SJSA1 (cell line): ENCODE results near the gene UBE2V1. TPM values are rescaled to one million over a fixed set of nuclear protein-coding genes. Genes with fewer than 3 reads are reported as not detected.
"Not testable (repeated sequence)": the region's sequence is repeated elsewhere in the genome, so short reads cannot be mapped to it uniquely, and the experiment has no call there.

Experiments
- DNase-seq, 2 experiments: peaks; one replicate each; pipeline ENCODE4 v3.0.0-alpha.2; 2015 to 2020; ENCODE audit warnings: low spot score in 2 of 2, low read depth in 1 of 2
- H3K27ac ChIP-seq: fragments of 250-450 bp; sonication (Bioruptor Pico); 2 replicates; pipeline ENCODE4 v1.5.1; 2020; ENCODE audit warnings: mild to moderate bottlenecking, moderate library complexity
- H3K27me3 ChIP-seq: fragments of 250-450 bp; sonication (Bioruptor Pico); replicated peaks from 2 replicates; pipeline ENCODE4 v1.5.1; 2020; ENCODE audit warnings: mild to moderate bottlenecking, moderate library complexity
- H3K36me3 ChIP-seq: fragments of 250-450 bp; sonication (Bioruptor Pico); 2 replicates; pipeline ENCODE4 v1.5.1; 2020; ENCODE audit warnings: mild to moderate bottlenecking
- H3K4me1 ChIP-seq: fragments of 250-450 bp; sonication (Bioruptor Pico); replicated peaks from 2 replicates; pipeline ENCODE4 v1.6.1; 2021; ENCODE audit warnings: mild to moderate bottlenecking
- H3K4me3 ChIP-seq: fragments of 250-450 bp; sonication (Bioruptor Pico); 2 replicates; pipeline ENCODE4 v1.5.1; 2020; ENCODE audit warnings: mild to moderate bottlenecking
- H3K9me3 ChIP-seq: fragments of 250-450 bp; sonication (Bioruptor Pico); replicated peaks from 2 replicates; pipeline ENCODE4 v1.5.1; 2020; ENCODE audit warnings: mild to moderate bottlenecking
- total RNA-seq: library from RNA; depleted of rRNA; stranded (reverse); fragments of >200 nt; shearing (Covaris generic); gene quantifications from 2 replicates; pipeline ENCODE4 v1.2.3, GENCODE V29; 2014; rRNA removed

The UBE2V1 gene
- total RNA-seq, result 45.4 and 51.1 TPM in 2 replicates

DNA sequence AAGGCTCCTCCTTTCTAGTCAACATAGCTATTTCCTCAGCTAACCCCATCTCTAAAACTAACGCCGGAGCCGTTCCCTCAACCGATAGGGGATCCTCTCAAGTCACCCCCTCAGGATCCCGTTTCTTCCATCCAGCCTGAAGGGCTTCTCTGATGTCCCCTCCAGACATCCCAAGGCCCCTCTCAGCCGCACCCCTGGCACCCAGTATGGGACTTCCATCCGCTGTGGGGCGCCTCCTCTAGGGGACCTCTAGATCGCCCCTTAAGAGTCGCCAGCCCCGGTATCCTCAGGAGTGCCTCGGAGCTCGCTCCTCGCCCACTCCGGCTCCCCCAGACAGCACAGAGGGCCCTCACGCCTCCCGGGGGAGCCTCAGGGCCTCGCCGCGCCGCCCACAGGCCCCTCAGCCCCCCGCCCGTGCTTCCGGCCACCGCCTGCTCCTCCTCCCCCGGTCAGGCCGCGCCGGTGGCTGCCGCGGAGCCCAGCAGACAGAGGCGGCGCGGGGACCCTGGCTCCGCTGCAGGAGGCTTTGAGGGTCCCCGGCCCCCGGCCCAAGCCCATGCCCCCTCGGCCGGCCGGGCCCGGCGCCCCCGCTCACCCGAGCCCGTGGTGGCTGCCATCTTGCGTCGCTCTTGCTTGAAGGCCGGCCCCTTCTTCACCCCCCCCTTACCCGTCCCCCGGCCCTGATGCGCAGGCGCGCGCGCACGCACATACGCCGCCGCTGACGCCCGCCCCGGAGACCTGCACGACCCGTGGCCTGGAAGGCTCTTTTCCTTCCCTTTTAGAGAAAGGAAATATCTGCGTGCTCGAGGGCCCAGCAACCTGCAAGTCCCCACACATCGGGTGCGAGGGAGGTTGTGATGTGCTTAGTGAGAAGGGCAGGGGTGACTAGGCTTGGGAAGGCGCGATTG is at the start of gene UBE2V1:
Gene UBE2V1, minus strand, starts transcription at position 639 of the 908 bp plus-strand sequence. Its CDS starts 22 bp downstream, at position 617.
- Histone ChIP-seq H3K4me1 (peaks cover 51% of the 10 kb centered on the region), H3K9me3 (no peaks in the 10 kb centered on the region), H3K4me3 (peak within 1 kb of the TSS; percentile 96), H3K27me3 (no peaks in the 10 kb centered on the region), H3K36me3 (peaks cover 30% of the 10 kb centered on the region), H3K27ac (peak within 1 kb of the TSS; percentile 91)
- DNase-seq, result peak; percentile 84 to 88

DNA sequence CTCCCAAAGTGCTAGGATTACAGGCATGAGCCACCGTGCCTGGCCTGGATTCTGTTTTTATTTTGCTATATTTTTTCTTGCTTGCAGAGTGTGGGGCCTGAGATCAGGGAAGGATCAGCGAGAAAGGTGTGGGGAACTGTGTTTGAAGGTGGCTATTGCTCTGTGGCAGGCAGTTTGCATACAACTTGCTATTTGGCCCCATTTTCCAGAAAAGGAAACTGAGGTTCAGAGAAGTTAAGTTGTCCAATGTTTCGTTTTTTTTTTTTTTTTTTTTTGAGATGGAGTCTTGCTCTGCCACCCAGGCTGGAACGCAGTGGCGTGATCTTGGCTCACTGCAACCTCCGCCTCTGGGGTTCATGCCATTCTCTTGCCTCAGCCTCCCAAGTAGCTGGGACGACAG is 48.5 kb upstream of the UBE2V1 start:
- peaks cover 23% of the 10 kb centered on the region for H3K4me1 ChIP-seq
- not testable (repeated sequence) for H3K9me3 ChIP-seq, H3K27me3 ChIP-seq, H3K4me3 ChIP-seq, H3K36me3 ChIP-seq, H3K27ac ChIP-seq, DNase-seq

DNA sequence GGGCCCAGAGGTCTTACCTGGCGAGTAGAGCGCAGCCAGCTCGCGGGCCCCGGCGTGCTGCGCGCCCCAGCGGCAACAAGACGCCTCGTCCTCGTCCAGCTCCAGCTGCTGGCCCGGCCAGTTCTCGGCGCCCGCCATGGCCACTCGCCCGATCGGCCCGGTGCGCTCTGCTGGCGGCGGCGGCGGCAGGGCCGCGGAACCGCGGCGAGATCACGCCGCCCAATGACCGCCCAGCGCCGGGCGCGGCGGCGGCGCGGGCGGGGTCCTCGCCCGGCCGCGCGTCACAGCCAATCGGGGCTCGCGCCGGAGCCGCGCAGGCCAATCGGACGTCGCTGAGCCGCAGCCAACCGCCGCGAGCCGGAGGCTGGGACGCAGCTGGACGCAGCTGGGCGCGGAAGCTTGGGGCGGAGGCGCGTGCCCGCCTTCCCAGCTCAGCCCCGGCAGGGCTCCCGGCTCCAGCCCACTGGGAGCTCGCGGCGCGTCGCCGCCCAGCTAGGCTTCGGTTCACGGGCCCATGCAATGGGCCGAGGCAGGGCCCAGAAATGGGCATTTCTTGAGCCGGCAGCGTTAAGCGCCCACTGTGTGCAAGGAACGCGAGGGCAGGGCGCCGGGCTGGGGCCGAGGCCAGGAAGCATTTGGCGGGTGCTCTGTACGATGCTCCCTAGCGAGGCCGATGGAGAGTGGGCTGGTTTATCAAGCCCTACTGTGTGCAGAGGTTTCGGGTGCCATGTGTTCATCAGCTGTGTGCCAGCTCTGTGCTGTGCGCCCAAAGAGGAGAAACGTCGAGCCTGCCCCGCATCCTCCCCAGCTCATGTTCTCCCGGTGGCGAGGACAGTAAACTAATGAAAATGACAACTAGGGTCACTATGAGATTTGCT is 40.8 kb upstream of the UBE2V1 start, which contains the start of gene PEDS1:
Gene PEDS1, minus strand, starts transcription at position 224 of the 878 bp plus-strand sequence. Its CDS starts 86 bp downstream, at position 138.
- Histone ChIP-seq H3K27ac (peak within 1 kb of the TSS; percentile 69), H3K4me3 (peak within 1 kb of the TSS; percentile 98), H3K36me3 (peaks cover 39% of the 10 kb centered on the region), H3K9me3 (no peaks in the 10 kb centered on the region), H3K27me3 (no peaks in the 10 kb centered on the region), H3K4me1 (peaks cover 34% of the 10 kb centered on the region)
- peak; percentile 73 to 89 for DNase-seq

DNA sequence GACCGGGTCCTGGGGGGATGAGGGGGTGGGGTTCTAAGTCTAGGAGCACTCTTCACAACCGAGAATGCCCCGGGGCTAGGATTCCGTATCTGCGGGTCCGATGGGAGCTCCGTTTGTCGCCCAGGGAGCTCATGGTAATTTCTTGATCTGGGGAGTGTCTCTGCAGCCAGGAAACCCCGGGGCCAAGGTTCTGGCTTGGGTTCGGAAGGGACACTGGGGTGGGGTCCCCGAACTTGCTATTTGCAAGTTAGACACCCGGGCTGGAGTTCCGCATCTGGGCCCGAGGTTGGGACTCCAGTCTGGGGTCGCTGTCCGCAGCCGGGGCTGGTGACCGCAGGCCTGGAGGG is 40.2 kb upstream of the UBE2V1 start:
- H3K4me3 ChIP-seq, result peak overlapping the region; percentile 98
- H3K27ac ChIP-seq, result peak overlapping the region; percentile 69
- no peaks in the 10 kb centered on the region for H3K27me3 ChIP-seq
- peaks cover 39% of the 10 kb centered on the region for H3K4me1 ChIP-seq
- peaks cover 45% of the 10 kb centered on the region for H3K36me3 ChIP-seq
- DNase-seq, result no peak
- no peaks in the 10 kb centered on the region for H3K9me3 ChIP-seq

DNA sequence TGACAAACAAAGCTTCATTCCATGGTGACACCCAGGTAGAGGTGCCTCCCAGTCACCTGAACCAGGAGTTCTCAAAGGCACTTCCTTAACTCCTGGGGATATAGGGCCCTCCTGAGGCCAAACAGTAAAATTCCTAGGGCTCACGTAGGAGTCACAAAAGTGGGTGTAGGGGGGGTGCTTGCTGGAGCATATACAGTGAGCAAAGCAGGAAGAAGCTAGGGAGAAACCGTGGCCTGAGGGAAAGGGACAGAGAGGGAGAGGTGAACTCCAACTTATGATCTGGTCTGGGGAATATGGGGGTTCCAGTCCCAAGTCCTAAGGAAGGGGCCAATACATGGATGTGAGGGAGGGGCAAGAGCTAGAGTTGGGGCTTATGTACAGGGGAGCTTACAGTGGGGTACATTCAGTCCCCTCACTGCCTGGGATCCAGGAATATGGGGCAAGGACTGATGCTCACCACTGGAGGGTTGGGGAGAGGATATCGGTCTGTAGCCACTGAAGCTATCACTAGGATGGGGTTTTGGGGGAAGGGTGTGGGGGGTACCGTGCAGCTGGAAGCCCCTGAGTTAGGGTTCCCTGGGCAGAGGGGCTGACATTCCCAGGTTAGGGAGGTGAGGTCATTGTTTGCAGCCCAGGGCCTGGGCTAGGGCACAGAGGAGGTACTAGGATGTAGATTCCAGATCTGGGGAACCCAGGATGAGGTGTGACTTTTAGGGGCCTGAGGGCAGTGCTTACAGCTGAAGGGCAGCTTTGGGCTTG is 39.6 kb upstream of the UBE2V1 start:
- Histone ChIP-seq H3K4me3 (peak overlapping the region; percentile 98), H3K9me3 (no peaks in the 10 kb centered on the region), H3K36me3 (peaks cover 51% of the 10 kb centered on the region), H3K4me1 (peaks cover 44% of the 10 kb centered on the region), H3K27ac (peak overlapping the region; percentile 69; the same call in 1 of the 2 replicates), H3K27me3 (no peaks in the 10 kb centered on the region)
- no peak for DNase-seq

DNA sequence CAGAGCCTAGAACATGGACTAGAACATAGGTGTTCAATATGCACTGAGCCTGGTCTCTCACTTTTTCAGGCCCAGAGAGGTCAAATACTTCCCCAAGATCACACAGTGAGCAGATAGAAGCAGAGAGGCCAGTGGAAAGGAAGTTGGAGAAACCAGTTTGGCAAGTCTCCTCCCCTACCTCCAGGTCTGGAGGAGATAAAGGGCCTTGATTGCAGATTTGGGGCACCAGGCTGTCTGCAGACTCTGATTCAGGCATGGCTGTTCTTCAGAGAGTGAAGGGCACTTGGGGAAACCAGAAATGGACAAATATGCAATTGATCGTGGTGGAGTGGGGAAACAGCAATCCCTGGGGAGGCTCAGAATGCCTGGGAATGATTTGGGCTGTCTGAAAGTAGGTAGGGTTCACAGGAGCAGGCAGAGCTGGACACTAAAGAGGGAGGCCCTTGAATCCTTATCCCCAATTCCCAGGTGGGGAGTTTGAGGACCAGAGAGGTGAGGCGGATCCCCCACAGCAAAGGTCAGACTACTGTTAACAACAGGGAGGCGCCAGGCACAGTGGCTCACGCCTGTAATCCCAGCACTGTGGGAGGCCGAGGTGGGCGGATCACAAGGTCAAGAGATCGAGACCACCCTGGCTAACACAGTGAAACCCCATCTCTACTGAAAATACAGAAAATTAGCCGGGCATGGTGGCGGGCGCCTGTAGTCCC is 38.2 kb upstream of the UBE2V1 start:
- Histone ChIP-seq H3K9me3 (no peaks in the 10 kb centered on the region), H3K4me1 (peaks cover 58% of the 10 kb centered on the region), H3K4me3 (no peak overlapping the region), H3K36me3 (peaks cover 64% of the 10 kb centered on the region), H3K27ac (0 out of 2 replicates have a peak overlapping the region, but pooled peaks have one; percentile 1), H3K27me3 (no peaks in the 10 kb centered on the region)
- no peak for DNase-seq

DNA sequence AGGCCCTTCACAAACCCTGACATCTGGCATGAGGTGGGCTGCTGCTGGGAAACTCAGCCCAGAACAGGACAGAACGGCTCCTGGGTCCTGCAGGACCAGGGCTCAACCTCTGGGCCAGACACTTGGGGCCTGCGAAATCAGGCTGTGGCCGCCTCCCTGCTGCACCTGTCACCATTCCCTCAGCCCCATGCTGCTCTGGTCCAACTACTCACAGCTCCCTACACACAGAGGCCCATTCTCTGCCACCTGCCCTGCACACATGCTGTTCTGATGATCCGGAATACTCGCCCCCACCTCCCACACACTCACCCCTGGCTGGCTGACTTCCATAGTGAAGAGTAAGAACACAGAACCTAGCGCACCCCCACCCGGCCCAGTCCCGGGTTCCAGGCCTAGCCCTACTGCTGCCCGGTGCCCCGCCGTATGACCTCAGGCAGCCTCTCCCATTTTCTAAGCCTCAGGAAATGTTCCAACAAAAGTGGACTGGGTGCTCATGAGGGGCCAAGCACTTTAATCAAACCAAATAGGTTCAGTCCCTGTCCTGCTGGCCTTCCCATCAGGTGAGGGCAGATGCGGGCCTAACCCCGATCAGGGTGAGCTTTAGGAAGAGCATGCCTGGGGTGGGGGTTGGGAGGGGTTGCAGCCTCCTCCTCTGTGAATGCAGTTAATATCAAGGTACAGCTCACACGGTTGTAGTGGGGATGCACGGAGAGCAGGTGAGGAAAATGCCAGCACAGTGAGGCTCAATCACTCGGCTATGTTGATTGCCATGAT is 36.7 kb upstream of the UBE2V1 start:
- no peak overlapping the region for H3K4me3 ChIP-seq
- H3K9me3 ChIP-seq, result no peaks in the 10 kb centered on the region
- peaks cover 64% of the 10 kb centered on the region for H3K4me1 ChIP-seq
- H3K27ac ChIP-seq, result no peak overlapping the region
- no peak for DNase-seq
- no peaks in the 10 kb centered on the region for H3K27me3 ChIP-seq
- H3K36me3 ChIP-seq, result peaks cover 72% of the 10 kb centered on the region

DNA sequence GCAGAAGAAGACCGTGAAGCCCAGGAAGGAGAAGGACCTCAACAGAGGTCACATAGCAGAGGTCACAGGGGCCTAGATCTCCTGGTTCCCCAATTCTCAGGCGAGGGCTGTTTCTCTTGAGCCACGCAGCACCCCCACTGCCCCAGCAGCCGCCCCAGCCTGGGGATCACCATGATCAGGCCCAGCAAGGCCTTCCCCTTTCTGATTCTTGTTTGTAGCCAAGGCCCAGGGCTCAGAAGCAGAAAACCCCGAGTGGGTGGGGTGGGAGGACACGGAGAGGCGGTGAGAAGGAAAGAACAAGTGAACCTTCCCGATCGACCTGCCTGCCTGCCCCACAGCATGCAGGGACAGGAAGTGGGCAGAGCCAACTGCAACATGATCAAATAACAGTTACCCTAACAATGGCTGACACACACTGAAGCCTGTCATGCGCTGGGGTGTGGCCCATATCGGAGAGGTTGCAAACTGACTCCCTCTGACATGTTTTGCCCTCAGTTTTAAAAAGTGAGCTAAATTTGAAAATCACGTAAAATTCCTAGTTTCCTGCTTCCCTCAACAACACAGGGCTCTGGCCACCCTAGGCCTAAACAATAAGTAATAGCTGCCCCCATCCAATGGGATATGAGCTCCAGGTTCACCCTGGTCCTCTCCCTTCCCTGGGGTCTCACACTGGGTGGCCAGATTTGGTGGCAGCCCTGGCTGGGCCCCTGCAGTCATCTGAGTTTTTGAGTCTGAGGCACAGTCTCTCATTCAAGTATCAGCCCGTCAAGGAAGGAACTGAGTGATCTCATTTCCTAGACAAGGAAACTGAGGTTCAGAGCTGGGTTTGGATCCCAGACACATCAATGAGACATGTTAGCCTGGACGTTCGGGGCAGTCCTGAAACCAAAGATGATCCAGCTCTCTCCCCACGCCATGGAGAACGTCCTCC is 34.0 kb upstream of the UBE2V1 start:
- no peaks in the 10 kb centered on the region for H3K27me3 ChIP-seq
- no peak overlapping the region for H3K4me3 ChIP-seq
- peaks cover 55% of the 10 kb centered on the region for H3K4me1 ChIP-seq
- no peaks in the 10 kb centered on the region for H3K9me3 ChIP-seq
- peak; percentile 71 to 81 for DNase-seq
- peak overlapping the region; percentile 96 for H3K27ac ChIP-seq
- peaks cover 80% of the 10 kb centered on the region for H3K36me3 ChIP-seq

DNA sequence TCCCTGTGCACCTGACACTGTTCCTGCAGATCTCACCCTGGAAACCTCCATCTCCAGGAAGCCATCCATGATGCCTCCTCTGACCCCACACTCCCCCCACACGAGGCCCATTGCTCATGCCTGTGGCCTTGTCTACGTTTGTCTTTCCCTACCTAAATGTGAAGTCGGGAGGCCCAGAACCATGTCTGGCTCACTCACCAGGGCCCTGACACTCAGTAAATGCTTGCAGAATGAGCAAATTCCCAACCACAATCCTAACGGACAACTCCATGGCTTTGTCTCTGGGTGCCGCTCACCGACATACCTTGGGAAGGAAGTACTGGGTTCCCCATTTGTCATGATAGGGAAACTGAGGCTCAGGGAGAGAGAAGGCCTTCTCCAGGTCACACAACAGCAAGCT is 33.3 kb upstream of the UBE2V1 start:
- H3K4me1 ChIP-seq, result peaks cover 47% of the 10 kb centered on the region
- H3K27ac ChIP-seq, result peak overlapping the region; percentile 96

DNA sequence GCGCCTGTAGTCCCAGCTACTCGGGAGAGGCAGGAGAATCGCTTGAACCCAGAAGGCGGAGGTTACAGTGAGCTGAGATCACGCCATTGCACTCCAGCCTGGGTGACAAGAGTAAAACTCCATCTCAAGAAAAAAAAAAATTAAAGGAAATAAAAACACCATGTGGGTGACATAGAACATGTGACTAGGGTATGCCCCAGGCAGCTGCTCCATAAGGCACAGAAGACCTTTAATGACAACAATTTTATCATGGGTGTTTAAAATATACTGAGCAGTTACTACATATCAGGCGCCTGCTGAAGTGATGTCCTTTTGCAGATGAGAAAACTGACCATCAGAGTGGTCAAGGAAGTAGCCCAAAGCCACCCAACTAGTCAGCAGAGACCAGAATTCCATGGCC is 32.6 kb upstream of the UBE2V1 start:
- Histone ChIP-seq H3K27ac (no peak overlapping the region; the same call in 1 of the 2 replicates), H3K4me3 (no peak overlapping the region), H3K4me1 (peaks cover 41% of the 10 kb centered on the region), H3K9me3 (no peaks in the 10 kb centered on the region), H3K36me3 (peaks cover 83% of the 10 kb centered on the region), H3K27me3 (no peaks in the 10 kb centered on the region)
- DNase-seq, result no peak

More for the DNA sequence above, 33.3 kb upstream of the UBE2V1 start:
- no peak for DNase-seq
- Histone ChIP-seq H3K4me3 (no peak overlapping the region), H3K27me3 (no peaks in the 10 kb centered on the region), H3K36me3 (peaks cover 83% of the 10 kb centered on the region), H3K9me3 (no peaks in the 10 kb centered on the region)

DNA sequence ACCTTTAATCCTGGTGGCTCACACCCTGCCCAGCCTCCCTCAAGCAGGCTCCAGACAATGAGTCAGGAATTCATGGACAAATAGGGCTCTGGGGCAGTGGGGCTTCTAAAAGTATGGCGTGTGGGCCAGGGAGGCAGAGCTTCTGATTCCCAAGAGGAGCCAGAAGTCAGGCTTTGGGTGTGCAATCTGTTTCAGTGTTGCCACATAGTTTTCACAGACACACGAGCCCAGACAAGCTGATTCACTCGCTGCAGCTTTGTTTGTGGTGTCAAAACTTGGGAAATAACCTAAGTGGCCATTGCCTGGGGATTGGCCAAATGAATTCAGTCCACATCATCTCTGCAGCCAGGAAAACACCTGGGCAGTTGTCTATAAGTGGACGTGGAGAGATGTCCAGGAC is 31.4 kb upstream of the UBE2V1 start:
- Histone ChIP-seq H3K9me3 (no peaks in the 10 kb centered on the region), H3K27me3 (no peaks in the 10 kb centered on the region), H3K36me3 (peaks cover 79% of the 10 kb centered on the region), H3K27ac (peak overlapping the region; percentile 51), H3K4me1 (peaks cover 39% of the 10 kb centered on the region), H3K4me3 (no peak overlapping the region)
- peak; percentile 57 to 79 for DNase-seq
